Measurements from ENCODE around the gene SELP.

DNA sequence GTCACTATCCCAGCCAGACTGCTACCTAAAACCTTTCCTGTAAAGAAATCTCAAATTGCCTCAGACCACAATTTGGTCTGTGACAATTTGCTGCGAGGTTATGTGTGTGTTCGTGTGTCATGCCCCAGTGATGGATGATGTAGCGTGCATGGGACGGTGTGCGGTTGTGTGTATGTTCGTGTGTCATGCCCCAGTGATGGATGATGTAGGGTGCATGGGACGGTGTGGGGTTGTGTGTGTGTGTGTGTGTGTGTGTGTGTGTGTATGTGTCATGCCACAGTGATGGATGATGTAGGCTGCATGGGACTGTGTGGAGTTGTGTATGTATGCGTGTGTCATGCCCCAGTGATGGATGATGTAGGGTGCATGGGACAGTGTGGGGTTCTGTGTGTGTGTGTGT is 9.4 kb downstream of the SELP start:
- TF ChIP-seq, protein P1, sequence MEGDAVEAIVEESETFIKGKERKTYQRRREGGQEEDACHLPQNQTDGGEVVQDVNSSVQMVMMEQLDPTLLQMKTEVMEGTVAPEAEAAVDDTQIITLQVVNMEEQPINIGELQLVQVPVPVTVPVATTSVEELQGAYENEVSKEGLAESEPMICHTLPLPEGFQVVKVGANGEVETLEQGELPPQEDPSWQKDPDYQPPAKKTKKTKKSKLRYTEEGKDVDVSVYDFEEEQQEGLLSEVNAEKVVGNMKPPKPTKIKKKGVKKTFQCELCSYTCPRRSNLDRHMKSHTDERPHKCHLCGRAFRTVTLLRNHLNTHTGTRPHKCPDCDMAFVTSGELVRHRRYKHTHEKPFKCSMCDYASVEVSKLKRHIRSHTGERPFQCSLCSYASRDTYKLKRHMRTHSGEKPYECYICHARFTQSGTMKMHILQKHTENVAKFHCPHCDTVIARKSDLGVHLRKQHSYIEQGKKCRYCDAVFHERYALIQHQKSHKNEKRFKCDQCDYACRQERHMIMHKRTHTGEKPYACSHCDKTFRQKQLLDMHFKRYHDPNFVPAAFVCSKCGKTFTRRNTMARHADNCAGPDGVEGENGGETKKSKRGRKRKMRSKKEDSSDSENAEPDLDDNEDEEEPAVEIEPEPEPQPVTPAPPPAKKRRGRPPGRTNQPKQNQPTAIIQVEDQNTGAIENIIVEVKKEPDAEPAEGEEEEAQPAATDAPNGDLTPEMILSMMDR (conservative IDR thresholded peaks at IDR 0.05) = no peak
- TF ChIP-seq EZH2 (IDR thresholded peaks at IDR 0.05; ENCODE audit: low read depth) = no peak

All from PC-9 (cell line).